Activated CD8-positive, alpha-beta T cell treated with anti-CD3 and anti-CD28 coated beads for 36 hours (primary cell): ENCODE data around the gene PTPRG. TPM values are rescaled to one million over a fixed set of nuclear protein-coding genes. Genes with fewer than 3 reads are reported as not detected.

Source experiments
- ATAC-seq: fragments of 200-7000 bp; cut with Tn5 transposase; one replicate; pipeline ENCODE4 v1.10.0; 2021; ENCODE audit warnings: mild to moderate bottlenecking, moderate library complexity
- CTCF ChIA-PET: fragments of 350-600 bp; sonication (Branson Sonifier 250); formaldehyde crosslinking; loops from one replicate; lab custom pipeline; 2021; ENCODE audit warnings: antibody characterized with exemption; lab: Charles Lee
- POLR2A ChIA-PET: fragments of 350-600 bp; sonication (Branson Sonifier 250); formaldehyde crosslinking; loops from one replicate; lab custom pipeline; 2021; ENCODE audit warnings: antibody characterized with exemption; lab: Charles Lee
- DNase-seq: peaks from one replicate; pipeline ENCODE4 v3.0.0-alpha.2; 2020
- H3K27ac Mint-ChIP-seq: one replicate; pipeline ENCODE4 v1.8.0; 2021; ENCODE audit warnings: mild to moderate bottlenecking, mixed read lengths
- H3K27me3 Mint-ChIP-seq: one replicate; pipeline ENCODE4 v1.8.0; 2021; ENCODE audit warnings: mixed read lengths
- H3K36me3 Mint-ChIP-seq: one replicate; pipeline ENCODE4 v1.8.0; 2021; ENCODE audit warnings: low read depth, mixed read lengths
- H3K4me1 Mint-ChIP-seq: one replicate; pipeline ENCODE4 v1.8.0; 2021; ENCODE audit warnings: low read depth, mixed read lengths
- H3K4me3 Mint-ChIP-seq: one replicate; pipeline ENCODE4 v1.8.0; 2021; ENCODE audit warnings: mild to moderate bottlenecking, moderate library complexity, mixed read lengths
- H3K9me3 Mint-ChIP-seq: one replicate; pipeline ENCODE4 v1.8.0; 2021; ENCODE audit warnings: mixed read lengths
- intact Hi-C: fragments of 100-400 bp; cut with micrococcal nuclease; formaldehyde crosslinking; loops from one replicate; pipeline ENCODE4 v1.10.0; 2022
- total RNA-seq, 2 experiments: library from RNA; stranded (reverse); gene quantifications; one replicate each; pipeline ENCODE4 v1.2.3, GENCODE V29; 2021
- TF ChIP-seq, protein P1 (sequence below): fragments of 200-600 bp; IDR thresholded peaks from one replicate; pipeline ENCODE4 v1.8.0; 2022; ENCODE audit warnings: antibody characterized with exemption, mild to moderate bottlenecking

Gene PTPRG
- total RNA-seq, 2 experiments from 2014 or later = not detected

DNA sequence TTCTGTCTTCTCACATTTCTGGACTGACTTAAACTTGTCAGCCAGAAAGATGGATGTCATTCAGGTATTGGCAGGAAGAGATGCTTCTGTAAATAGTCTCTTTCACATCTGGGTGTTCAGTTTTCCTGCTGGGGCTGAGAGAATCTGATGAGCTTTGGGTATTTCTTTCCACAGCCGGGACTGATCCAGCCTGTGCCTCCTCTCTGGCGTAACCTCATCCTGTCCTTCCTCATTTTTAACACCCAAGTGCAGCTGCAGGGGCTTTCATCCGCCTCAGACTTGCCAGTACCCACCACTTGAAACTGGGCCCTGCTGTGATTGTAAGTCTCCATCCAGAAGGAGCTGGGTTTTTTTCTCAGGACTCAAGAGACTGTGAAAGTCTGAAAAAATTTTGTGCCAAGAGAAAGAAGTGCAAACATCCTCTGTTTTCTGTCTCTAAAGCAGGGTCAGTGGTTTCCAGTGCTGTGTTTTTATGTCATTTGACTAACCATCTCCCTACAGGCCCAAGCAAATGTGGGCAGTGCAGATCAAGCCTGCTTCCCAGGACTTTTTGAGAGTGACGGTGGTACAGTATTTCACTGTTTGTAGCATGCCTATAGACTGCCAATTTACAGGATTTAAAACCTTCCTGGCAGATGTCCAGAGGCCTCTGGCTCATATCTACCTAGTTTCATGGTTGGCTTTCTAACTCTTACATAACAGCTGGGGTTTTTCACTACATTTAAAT lies 342.7 kb downstream of the PTPRG start:
- no peak for ATAC-seq
- H3K36me3 Mint-ChIP-seq = no peaks in the 10 kb centered on the region

DNA sequence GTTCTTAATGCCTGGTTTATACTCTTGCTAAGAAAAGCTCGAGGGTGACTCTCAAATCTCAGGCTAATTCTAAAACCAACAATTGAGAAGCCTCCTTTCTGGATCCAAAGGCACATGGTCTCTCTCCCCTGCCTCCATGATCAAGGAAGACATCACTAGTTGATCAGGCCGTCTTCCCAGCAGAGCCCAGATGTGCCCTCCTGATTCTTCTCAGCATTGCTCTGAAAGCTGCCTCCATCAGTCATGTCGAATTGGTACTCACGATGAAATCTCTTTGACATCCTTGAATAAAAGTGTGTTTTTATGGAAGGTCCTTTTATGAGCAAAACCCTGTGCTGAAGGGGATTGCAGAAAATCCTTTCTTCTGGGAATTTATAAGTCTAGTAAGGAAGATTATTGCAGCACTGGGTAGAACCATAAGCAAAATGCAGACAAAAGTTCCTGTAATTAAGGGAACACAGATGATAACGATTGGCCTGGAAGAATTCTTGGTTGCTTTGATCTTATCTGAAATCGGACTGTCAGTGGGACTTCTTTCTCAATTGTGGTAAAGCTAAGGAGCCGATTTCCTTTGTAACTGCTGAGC lies 345.9 kb downstream of the PTPRG start:
- POLR2A ChIA-PET = no interaction called here
- TF ChIP-seq, protein P1, sequence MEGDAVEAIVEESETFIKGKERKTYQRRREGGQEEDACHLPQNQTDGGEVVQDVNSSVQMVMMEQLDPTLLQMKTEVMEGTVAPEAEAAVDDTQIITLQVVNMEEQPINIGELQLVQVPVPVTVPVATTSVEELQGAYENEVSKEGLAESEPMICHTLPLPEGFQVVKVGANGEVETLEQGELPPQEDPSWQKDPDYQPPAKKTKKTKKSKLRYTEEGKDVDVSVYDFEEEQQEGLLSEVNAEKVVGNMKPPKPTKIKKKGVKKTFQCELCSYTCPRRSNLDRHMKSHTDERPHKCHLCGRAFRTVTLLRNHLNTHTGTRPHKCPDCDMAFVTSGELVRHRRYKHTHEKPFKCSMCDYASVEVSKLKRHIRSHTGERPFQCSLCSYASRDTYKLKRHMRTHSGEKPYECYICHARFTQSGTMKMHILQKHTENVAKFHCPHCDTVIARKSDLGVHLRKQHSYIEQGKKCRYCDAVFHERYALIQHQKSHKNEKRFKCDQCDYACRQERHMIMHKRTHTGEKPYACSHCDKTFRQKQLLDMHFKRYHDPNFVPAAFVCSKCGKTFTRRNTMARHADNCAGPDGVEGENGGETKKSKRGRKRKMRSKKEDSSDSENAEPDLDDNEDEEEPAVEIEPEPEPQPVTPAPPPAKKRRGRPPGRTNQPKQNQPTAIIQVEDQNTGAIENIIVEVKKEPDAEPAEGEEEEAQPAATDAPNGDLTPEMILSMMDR = no peak
- intact Hi-C loops = no loop called here
- Mint-ChIP-seq H3K4me3 (no peak overlapping the region), H3K27me3 (no peaks in the 10 kb centered on the region), H3K4me1 (no peaks in the 10 kb centered on the region), H3K9me3 (no peaks in the 10 kb centered on the region), H3K27ac (no peak overlapping the region), H3K36me3 (no peaks in the 10 kb centered on the region)
- ATAC-seq = no peak
- no peak for DNase-seq
- CTCF ChIA-PET = no interaction called here

More for the DNA sequence above, 342.7 kb downstream of the PTPRG start:
- no peaks in the 10 kb centered on the region for H3K9me3 Mint-ChIP-seq
- no peak overlapping the region for H3K27ac Mint-ChIP-seq
- no peak overlapping the region for H3K4me3 Mint-ChIP-seq
- DNase-seq = no peak
- H3K4me1 Mint-ChIP-seq = no peaks in the 10 kb centered on the region
- H3K27me3 Mint-ChIP-seq = peaks cover under 1% of the 10 kb centered on the region
- CTCF ChIA-PET = no interaction called here
- intact Hi-C loops = no loop called here
- POLR2A ChIA-PET = no interaction called here
- TF ChIP-seq, protein P1 = no peak

DNA sequence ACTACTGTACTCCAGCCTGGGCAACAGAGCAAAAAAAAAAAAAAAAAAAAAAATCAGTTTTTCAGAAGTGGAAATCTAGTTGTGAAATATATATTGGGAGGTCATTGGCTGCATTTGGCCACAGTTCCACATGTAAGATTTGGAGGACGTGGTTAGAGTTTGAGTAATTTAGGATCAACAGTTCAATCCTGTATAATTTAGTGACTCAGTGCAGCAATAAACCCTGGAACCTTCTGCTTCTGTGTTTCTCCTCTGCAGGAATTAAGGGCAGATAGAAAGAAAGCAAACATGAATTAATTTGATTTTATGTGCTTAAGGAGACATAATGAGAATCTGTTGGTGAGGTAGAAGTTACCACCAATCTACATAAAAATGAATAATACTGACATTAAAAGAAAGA lies 347.0 kb downstream of the PTPRG start:
- CTCF ChIA-PET = no interaction called here
- Mint-ChIP-seq H3K4me1 (no peaks in the 10 kb centered on the region), H3K27ac (no peak overlapping the region), H3K27me3 (no peaks in the 10 kb centered on the region), H3K9me3 (no peaks in the 10 kb centered on the region), H3K4me3 (no peak overlapping the region), H3K36me3 (no peaks in the 10 kb centered on the region)
- DNase-seq (no peak), ATAC-seq (no peak)
- intact Hi-C loops = no loop called here
- POLR2A ChIA-PET = no interaction called here
- TF ChIP-seq, protein P1 = no peak

- Mint-ChIP-seq H3K36me3 (no peaks in the 10 kb centered on the region), H3K27ac (no peak overlapping the region), H3K27me3 (peaks cover 1% of the 10 kb centered on the region), H3K9me3 (no peaks in the 10 kb centered on the region), H3K4me3 (no peak overlapping the region), H3K4me1 (no peaks in the 10 kb centered on the region)
- TF ChIP-seq, protein P1 = no peak
- ATAC-seq = no peak
- ChIA-PET CTCF (no interaction called here), POLR2A (no interaction called here)
- no peak for DNase-seq
- intact Hi-C loops = no loop called here
These were observed 349.4 kb downstream of the PTPRG start for GRCh38 chr3:61910732-61911131.

GRCh38 chr3:61912158-61912557 lies 350.8 kb downstream of the PTPRG start:
- no peak overlapping the region for H3K27ac Mint-ChIP-seq
- H3K36me3 Mint-ChIP-seq = no peaks in the 10 kb centered on the region
- no peaks in the 10 kb centered on the region for H3K9me3 Mint-ChIP-seq
- TF ChIP-seq, protein P1 = no peak
- H3K27me3 Mint-ChIP-seq = peaks cover 1% of the 10 kb centered on the region
- ATAC-seq = no peak
- H3K4me1 Mint-ChIP-seq = no peaks in the 10 kb centered on the region
- no peak overlapping the region for H3K4me3 Mint-ChIP-seq
- intact Hi-C loops = no loop called here
- DNase-seq = no peak
- ChIA-PET CTCF (interaction anchor here (0.6 kb wide), 1 partner anchor 25 kb away, joined by 3 read pairs; no protein-coding TSS in a partner anchor), POLR2A (no interaction called here)
